ENCODE data around the gene DNMBP.
"Not testable (repeated sequence)": the region's sequence is repeated elsewhere in the genome, so short reads cannot be mapped to it uniquely, and the experiment has no call there.

The DNMBP gene

DNA sequence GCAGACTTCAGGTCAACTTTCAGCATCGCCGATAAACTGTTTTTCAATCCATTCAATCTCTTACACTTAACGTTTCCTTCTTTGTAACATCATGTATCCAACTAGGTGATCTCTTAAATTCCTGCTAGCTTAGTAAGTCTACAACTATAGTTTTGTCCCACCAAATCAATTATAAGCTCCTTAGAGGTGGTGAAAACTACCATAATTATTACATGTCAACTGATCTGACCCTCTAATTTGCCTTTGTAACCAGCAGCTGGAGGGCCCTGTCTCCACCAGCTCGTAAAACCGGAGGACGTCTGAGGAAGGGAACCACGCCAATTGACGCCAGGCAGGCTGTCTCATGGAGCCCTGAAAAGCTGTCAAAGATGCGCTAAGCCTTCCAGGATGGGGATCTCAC lies 113.9 kb downstream of the DNMBP start:
- DNase-seq (ENCODE audit: low read depth): no peak
- TF ChIP-seq, protein P1, sequence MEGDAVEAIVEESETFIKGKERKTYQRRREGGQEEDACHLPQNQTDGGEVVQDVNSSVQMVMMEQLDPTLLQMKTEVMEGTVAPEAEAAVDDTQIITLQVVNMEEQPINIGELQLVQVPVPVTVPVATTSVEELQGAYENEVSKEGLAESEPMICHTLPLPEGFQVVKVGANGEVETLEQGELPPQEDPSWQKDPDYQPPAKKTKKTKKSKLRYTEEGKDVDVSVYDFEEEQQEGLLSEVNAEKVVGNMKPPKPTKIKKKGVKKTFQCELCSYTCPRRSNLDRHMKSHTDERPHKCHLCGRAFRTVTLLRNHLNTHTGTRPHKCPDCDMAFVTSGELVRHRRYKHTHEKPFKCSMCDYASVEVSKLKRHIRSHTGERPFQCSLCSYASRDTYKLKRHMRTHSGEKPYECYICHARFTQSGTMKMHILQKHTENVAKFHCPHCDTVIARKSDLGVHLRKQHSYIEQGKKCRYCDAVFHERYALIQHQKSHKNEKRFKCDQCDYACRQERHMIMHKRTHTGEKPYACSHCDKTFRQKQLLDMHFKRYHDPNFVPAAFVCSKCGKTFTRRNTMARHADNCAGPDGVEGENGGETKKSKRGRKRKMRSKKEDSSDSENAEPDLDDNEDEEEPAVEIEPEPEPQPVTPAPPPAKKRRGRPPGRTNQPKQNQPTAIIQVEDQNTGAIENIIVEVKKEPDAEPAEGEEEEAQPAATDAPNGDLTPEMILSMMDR (IDR thresholded peaks at IDR 0.05; ENCODE audit: control insufficient read depth, insufficient read depth, low read depth, low read length, missing control alignments): no peak

DNA sequence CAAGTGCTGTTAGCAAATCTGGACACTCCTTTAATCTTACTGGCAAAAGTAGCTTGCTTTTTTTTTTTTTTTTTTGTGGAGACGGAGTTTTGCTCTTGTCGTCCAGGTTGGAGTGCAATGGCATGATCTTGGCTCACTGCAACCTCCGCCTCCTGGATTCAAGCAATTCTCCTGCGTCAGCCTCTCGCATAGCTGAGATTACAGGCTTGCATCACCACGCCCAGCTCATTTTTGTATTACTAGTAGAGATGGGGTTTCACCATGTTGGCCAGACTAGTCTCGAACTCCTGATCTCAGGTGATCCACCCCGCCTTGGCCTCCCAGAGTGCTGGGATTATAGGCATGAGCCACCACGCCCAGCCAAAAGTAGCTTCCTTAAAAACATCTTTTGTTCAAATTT lies 114.7 kb downstream of the DNMBP start:
- not testable (repeated sequence) for DNase-seq (ENCODE audit: low read depth); H3K4me3 ChIP-seq (ENCODE audit: control insufficient read depth, low read depth, low read length)

More for the DNA sequence above, 113.9 kb downstream of the DNMBP start:
- no peak overlapping the region for H3K4me3 ChIP-seq (ENCODE audit: control insufficient read depth, low read depth, low read length)

DNA sequence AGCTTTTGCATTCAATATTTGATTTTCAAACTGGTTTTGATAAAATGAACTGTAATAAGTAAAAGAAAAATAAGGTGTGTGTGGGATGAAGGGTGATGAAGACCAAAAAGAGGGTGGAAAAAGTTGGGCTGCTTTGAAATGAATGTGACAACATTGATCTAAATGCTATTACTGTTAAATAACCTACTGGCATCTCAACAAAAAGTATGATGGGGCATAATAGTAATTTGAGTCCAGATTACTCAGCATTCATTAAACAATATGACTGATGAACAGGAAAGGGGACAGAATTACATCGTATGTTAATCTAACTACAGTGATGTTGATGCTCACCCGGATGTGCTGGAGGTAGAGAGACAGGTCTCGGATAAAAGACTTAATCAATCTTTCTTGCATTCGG lies 115.1 kb downstream of the DNMBP start:
- TF ChIP-seq, protein P1 (IDR thresholded peaks at IDR 0.05; ENCODE audit: control insufficient read depth, insufficient read depth, low read depth, low read length, missing control alignments): no peak
- no peak for DNase-seq (ENCODE audit: low read depth)
- H3K4me3 ChIP-seq (ENCODE audit: control insufficient read depth, low read depth, low read length): no peak overlapping the region

DNA sequence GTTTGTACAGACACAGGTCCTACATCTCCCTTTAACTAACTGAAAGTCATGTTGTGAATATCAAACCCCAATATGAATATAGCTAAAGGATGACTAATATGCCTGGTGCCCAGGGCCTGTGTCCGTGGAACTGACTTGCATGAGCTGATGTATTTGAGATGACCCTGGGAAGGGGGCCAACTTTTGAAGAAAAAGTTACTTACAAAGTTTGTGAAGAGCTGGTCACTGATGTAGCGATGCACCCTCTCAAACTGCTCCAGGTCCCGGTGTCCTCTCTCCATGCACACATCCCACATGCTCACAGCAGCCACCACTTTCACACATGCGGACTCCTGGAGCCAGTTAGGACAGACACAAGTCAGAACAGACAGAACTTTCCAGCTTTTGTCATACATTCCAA lies 121.1 kb downstream of the DNMBP start:
- TF ChIP-seq, protein P1 (IDR thresholded peaks at IDR 0.05; ENCODE audit: control insufficient read depth, insufficient read depth, low read depth, low read length, missing control alignments): no peak
- no peak overlapping the region for H3K4me3 ChIP-seq (ENCODE audit: control insufficient read depth, low read depth, low read length)
- peak; percentile 14 for DNase-seq (ENCODE audit: low read depth)

DNA sequence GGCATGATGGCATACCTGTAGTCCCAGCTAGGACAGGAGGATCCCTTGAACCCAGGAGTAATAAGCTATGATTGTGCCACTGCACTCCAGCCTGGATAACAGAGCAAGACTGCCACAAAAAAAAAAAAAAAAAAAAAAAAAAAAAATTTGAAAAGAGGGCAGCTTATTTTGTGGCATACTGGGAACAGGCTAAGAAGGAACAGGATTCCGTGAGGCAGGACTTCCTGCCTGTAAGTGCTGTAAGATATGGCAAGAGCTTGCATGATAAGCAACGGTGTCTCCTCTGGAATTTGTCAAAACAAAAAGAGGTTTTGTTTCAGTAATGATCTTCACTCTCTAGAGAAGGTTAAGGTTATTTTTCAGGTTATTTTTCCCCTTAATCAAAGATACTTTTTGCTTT lies 126.2 kb downstream of the DNMBP start:
- TF ChIP-seq, protein P1 (IDR thresholded peaks at IDR 0.05; ENCODE audit: control insufficient read depth, insufficient read depth, low read depth, low read length, missing control alignments): no peak
- no peak overlapping the region for H3K4me3 ChIP-seq (ENCODE audit: control insufficient read depth, low read depth, low read length)
- DNase-seq (ENCODE audit: low read depth): no peak

DNA sequence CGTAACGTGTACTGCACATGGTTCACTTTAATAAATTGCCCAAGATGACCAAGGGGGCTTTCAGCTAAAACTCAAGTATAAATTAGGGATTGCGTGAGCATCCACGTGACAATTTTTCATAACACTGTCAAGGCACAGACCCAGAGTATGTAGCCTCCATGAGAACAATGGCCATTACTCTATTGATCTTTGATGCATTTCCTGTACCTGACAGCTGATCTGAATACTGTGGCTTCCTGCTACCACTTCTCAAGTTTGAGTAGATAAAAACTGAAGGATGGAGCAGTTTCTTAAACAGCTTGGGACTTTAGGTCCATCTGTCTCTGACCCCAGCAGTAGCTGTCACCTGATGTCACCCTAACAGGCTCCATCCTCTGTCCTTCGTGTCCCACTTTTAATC lies 128.4 kb downstream of the DNMBP start:
- no peak for DNase-seq (ENCODE audit: low read depth)
- no peak overlapping the region for H3K4me3 ChIP-seq (ENCODE audit: control insufficient read depth, low read depth, low read length)
- TF ChIP-seq, protein P1 (IDR thresholded peaks at IDR 0.05; ENCODE audit: control insufficient read depth, insufficient read depth, low read depth, low read length, missing control alignments): no peak

DNA sequence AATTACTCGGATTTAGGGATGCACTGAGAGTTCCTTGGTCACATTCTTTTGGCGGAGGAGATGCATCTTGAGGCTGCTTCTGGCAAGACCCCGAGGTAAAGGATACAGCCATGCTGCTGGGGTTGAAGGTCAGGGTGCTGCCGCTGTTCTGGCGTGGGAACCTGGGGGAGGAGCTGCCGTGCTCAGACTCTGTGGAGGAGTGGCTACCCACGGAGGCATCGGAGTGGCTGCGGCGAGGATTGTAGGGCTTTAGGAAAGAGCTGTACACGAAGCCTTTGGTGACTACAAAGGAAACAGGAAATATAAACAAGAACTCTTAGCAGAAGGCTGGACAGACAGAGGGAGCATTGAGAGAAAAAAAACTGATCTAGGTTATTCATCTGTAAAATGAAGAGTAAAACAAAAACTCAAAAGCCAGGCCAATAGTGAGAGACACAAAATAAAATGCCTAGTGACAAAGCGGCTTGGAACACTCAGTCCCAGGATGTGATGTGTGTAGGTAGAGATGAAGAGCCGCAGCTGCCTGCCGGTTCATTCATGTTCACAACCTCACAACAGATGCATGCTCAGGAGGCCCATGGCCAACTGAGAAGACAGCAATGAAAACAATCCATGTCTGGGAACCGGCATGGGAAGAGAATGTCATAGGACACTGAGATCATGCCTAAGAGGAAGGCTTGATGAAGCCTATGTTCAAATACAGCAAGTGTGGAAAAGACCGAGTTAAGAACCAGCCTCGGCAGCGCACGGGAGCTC lies 129.5 kb downstream of the DNMBP start:
- H3K4me3 ChIP-seq (ENCODE audit: control insufficient read depth, low read depth, low read length): no peak overlapping the region
- TF ChIP-seq, protein P1 (IDR thresholded peaks at IDR 0.05; ENCODE audit: control insufficient read depth, insufficient read depth, low read depth, low read length, missing control alignments): no peak
- no peak for DNase-seq (ENCODE audit: low read depth)
